Smooth muscle cell of bladder (primary cell): Measurements from ENCODE around the gene SUB1. TPM values are rescaled to one million over a fixed set of nuclear protein-coding genes. Genes with fewer than 3 reads are reported as not detected.

ENCODE experiments used
- total RNA-seq: library from RNA; depleted of rRNA; stranded (reverse); fragments of >200 nt; gene quantifications from 2 replicates; pipeline ENCODE4 v1.2.3, GENCODE V29; 2014

SUB1 gene
- total RNA-seq, result 98.6 and 161 TPM in 2 replicates

DNA sequence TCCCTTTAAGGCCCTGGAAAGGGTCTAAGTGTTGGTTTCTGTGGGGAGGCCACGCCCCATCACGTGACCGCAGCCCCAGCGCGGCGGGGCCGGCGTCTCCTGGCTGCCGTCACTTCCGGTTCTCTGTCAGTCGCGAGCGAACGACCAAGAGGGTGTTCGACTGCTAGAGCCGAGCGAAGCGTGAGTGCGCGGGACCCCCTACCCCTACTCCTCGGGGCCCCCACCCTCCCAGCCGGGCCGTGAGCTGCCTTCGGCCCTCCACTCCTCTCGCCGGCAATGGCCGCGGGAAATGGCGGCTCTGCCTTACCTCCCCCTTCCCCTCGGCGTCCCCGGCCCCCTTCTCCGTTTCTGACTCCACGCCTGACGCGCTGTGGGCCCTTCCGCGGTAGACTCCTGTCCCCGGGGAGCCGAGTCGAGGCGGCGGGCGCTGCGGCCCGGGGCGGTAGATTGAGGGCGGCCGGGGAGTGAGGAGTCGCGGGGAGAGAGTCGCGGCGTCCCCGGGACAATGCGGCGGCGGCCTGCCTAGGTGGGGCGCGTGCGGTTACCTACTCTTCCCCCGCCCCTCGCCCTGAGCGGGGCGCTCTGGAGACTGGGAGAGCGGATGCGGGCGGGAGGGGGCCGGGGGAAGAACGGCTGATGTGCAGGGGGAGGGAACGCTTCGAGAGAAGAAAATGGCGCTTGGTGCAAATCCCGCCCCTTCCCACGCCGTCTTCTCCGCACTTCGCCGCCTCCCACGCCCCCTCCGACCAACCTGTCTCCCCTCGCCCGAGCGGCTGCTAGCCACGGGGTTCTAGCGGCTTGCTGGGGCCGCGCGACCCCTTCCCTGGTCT, at the start of gene SUB1:
SUB1 (plus strand) TSS at position 112 of the 830 bp plus-strand sequence. CDS start 2,956 bp downstream, outside the sequence.

Other genes starting within 250 kb of the SUB1 start
- 71.0 and 71.6 TPM in 2 replicates for gene ZFR, start 140.8 kb upstream of the SUB1 start, total RNA-seq
- 144 and 422 TPM in 2 replicates for gene NPR3, start 125.8 kb downstream of the SUB1 start, total RNA-seq